Activated T-cell treated with anti-CD3 and anti-CD28 coated beads, Interleukin-2, amount 50 U/mL, for 4 hours (primary cell): Measurements from ENCODE around the gene ZBTB46. TPM values are rescaled to one million over a fixed set of nuclear protein-coding genes. Genes with fewer than 3 reads are reported as not detected.
"Not testable (repeated sequence)": the region's sequence is repeated elsewhere in the genome, so short reads cannot be mapped to it uniquely, and the experiment has no call there.

Source experiments
- ATAC-seq, 2 donors: fragments of 200-7000 bp; cut with Tn5 transposase; one replicate each; pipeline ENCODE4 v1.10.0; 2021
- DNase-seq: peaks from one replicate; pipeline ENCODE4 v3.0.0-alpha.2; 2020
- H3K27me3 Mint-ChIP-seq: one replicate; pipeline ENCODE4 v1.8.0; 2021; ENCODE audit warnings: low read depth, mixed read lengths
- H3K36me3 Mint-ChIP-seq: one replicate; pipeline ENCODE4 v1.8.0; 2022; ENCODE audit warnings: mixed read lengths; ENCODE audit not compliant: insufficient read depth
- H3K4me1 Mint-ChIP-seq: one replicate; pipeline ENCODE4 v1.8.0; 2021; ENCODE audit warnings: low read depth, mixed read lengths
- H3K4me3 Mint-ChIP-seq: one replicate; pipeline ENCODE4 v1.8.0; 2021; ENCODE audit warnings: mild to moderate bottlenecking, moderate library complexity, mixed read lengths
- H3K9me3 Mint-ChIP-seq: one replicate; pipeline ENCODE4 v1.8.0; 2021; ENCODE audit warnings: mixed read lengths
- total RNA-seq, 3 donors: library from RNA; stranded (reverse); gene quantifications; one replicate each; pipeline ENCODE4 v1.2.1, GENCODE V29; 2021

The ZBTB46 gene
- total RNA-seq, 3 donors from 2014 or later: 0.89 to 3.8 (median 2.2) TPM

DNA sequence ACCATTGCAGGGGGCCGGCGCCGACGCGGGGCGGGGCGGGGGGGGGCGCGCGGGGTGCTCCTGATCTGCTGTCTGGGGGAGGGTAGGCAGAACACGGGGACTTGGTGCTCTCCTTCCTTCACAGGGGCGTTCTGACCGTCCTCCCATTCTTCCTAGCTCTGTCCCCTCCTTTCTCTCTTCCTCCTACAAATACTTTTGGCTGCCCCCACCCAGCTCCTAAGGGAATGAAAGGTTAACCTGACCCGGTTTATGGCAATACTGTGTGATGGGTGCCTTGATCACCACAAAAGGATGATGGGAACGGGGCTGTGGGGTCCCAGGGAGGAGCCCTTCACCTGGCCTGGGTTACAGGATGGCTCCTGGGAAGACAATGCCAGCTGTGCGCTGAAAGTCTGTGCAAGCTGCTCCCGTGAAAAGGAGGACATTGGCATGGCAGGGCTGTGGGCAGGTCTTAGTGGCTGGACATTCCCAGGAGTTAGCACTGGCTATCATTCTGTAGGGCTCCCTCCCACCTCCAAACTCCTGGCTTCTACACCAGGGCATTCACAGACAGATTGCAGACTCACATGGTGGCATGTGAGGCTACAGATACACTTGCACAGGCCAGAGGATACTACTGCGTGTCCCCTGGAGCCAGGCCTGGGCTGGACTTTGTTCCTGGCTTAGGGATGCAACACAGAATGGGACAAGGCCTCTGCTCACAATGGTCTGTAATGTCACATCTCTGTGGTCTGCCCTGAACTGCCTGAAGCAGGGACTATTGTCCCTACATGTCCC is 32.1 kb upstream of the ZBTB46 start:
- Mint-ChIP-seq H3K4me3 (peak overlapping the region; percentile 88), H3K9me3 (no peaks in the 10 kb centered on the region), H3K27me3 (no peaks in the 10 kb centered on the region), H3K36me3 (peaks cover 16% of the 10 kb centered on the region), H3K4me1 (peaks cover 31% of the 10 kb centered on the region)
- DNase-seq (no peak), ATAC-seq (no peak)

DNA sequence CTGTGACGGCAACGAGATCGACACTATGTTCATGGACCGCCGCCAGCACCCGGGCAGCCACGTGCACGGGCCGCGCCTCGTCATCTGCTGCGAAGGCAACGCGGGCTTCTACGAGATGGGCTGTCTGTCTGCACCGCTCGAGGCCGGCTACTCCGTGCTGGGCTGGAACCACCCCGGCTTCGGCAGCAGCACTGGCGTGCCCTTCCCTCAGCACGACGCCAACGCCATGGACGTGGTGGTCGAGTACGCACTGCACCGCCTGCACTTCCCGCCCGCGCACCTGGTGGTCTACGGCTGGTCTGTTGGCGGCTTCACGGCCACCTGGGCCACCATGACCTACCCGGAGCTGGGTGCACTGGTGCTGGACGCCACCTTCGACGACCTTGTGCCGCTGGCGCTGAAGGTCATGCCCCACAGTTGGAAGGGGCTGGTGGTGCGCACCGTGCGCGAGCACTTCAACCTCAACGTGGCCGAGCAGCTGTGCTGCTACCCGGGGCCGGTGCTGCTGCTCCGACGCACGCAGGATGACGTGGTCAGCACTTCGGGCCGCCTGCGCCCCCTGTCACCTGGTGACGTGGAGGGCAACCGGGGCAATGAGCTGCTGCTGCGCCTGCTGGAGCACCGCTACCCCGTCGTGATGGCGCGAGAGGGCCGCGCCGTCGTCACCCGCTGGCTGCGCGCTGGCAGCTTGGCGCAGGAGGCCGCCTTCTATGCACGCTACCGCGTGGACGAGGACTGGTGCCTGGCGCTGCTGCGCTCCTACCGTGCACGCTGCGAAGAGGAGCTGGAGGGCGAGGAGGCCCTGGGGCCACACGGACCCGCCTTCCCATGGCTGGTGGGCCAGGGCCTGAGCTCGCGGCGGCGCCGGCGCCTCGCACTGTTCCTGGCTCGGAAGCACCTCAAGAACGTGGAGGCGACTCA is 31.2 kb upstream of the ZBTB46 start:
- DNase-seq (no peak), ATAC-seq (no peak)
- H3K4me3 Mint-ChIP-seq: no peak overlapping the region
- no peaks in the 10 kb centered on the region for H3K9me3 Mint-ChIP-seq
- H3K4me1 Mint-ChIP-seq: peaks cover 39% of the 10 kb centered on the region
- H3K36me3 Mint-ChIP-seq: peaks cover 12% of the 10 kb centered on the region
- no peaks in the 10 kb centered on the region for H3K27me3 Mint-ChIP-seq

DNA sequence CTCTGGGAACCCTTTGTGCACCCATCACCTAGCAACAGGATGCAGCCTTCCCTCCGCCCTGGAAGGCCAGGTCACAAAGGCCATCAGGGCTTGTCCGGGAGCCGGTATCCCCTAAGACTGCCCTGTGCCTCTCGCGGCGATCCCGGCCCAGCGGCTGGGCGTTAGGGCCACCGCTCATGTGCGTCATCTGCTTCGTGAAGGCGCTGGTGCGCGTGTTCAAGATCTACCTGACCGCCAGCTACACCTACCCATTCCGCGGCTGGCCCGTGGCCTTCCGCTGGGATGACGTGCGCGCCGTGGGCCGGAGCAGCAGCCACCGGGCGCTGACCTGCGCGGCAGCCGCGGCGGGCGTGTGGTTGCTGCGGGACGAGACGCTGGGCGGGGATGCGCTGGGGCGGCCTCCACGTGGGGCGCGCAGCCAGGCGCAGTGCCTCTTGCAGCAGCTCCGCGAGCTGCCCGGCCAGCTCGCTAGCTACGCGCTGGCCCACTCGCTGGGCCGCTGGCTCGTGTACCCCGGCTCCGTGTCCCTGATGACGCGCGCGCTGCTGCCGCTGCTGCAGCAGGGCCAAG is 30.4 kb upstream of the ZBTB46 start, which contains the start of gene ABHD16B:
TSS of gene ABHD16B (plus strand) at position 134 of the 570 bp plus-strand sequence. CDS start at position 177, 43 bp downstream.
- Mint-ChIP-seq H3K4me1 (peaks cover 42% of the 10 kb centered on the region), H3K36me3 (peaks cover 12% of the 10 kb centered on the region), H3K4me3 (no peak within 1 kb of the TSS), H3K27me3 (no peaks in the 10 kb centered on the region), H3K9me3 (no peaks in the 10 kb centered on the region)
- DNase-seq (no peak), ATAC-seq (no peak)

DNA sequence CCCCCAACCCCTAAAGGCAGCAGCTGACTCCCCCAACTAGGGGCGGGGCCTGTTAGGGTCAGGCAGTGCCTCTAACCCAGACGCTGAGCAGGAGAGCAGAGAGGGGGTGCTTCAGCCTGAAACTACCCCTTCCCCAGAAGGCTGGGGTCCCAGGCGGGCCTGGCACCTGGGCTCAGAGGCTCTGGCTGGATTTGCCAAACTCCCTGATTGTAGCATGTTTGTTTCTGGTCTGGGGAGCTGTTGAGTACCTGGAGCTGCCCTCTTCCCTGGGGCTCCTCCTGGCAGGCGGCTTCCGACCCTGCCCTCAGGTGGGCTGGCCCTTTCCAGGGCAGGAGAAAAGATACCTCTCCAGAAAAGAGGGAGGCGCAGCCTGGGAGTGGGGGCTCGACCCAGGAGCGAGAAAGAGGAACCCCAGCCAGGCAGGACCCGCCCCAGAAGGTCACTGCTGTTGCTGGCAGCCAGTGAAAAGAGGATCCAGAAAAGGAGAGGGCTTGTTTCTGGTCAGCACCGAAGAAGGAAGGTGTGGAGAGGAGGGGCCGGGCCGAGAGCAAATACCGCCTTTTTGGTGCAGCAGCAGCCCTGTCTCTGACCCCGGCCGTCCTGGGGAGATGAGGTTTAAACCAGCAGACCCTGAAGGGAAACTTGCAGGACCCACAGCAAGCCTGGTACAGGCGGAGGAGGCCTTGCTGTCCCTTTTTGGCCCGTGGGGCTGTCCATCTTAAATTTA is 29.4 kb upstream of the ZBTB46 start:
- Mint-ChIP-seq H3K36me3 (peaks cover 10% of the 10 kb centered on the region), H3K27me3 (no peaks in the 10 kb centered on the region), H3K4me1 (peaks cover 35% of the 10 kb centered on the region), H3K4me3 (no peak overlapping the region), H3K9me3 (no peaks in the 10 kb centered on the region)
- DNase-seq (no peak), ATAC-seq (no peak)

DNA sequence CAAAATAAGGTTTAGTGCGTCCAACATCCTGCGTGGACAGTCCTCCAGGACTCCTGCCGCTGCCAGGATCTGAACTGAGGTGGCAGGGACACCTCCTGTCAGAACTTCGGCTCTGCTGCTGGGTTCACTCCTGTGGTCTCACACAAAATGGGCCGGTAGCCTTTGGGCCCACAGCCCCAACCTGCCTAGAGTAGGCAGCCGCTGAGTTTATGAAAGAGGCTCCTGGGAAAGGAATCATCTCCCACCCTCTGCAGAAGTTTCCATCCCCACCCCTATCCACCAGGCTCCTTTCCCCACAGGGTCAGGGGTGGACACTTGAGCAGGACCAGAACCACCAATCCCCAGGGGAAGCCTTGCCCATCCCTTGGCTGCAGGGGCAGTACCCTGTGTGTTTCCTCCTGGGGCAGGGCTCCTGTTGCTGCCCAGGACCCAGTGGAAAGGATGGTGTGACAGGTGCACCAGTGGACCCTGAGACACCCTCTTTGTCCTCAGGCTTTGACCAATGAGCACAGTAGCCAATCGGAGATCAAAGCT is 28.2 kb upstream of the ZBTB46 start:
- ATAC-seq (no peak), DNase-seq (no peak)
- Mint-ChIP-seq H3K27me3 (no peaks in the 10 kb centered on the region), H3K9me3 (no peaks in the 10 kb centered on the region), H3K4me3 (peak overlapping the region; percentile 51), H3K36me3 (peaks cover 10% of the 10 kb centered on the region), H3K4me1 (peaks cover 35% of the 10 kb centered on the region)

DNA sequence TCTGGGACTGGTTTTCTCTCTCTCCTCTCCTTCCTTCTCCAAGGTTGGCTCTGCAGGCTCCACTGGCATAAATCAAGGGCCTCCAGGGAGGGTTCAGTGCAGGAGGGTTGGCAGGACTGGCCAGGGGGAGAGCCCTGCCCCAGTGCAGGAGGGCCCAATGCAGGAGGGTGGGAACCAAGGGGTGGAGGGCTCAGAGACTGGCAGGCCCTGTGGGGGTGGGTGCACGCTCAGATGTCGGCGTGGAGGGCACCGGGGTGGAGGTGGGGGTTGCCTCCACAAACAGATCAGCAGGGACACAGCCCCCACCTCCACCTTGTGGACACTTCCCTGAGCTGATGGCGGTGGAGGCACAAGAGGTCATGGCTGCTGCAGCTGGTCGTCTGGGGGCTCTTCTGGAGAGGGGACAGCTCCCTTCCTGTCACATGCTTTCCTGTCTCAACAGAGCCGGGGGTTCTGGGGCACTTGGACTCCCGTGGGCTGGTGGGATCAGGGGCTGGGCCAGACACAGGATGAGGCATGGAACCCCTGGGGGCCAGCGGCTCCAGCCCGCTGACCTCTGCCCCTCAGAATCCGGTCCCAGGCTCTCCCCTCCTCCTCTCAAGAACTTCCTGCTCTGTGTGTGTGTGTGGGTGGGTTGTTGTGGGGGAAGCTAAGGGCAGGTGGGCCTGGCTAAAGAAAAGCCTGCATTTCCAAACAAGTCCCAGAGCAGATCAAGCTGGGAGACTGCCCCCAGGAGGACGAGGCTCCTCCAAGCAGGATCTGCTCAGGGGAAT is 27.5 kb upstream of the ZBTB46 start:
- ATAC-seq (peak; percentile 27 to 35), DNase-seq (no peak)
- Mint-ChIP-seq H3K4me3 (peak overlapping the region; percentile 51), H3K9me3 (no peaks in the 10 kb centered on the region), H3K27me3 (no peaks in the 10 kb centered on the region), H3K4me1 (peaks cover 29% of the 10 kb centered on the region), H3K36me3 (peaks cover 10% of the 10 kb centered on the region)

DNA sequence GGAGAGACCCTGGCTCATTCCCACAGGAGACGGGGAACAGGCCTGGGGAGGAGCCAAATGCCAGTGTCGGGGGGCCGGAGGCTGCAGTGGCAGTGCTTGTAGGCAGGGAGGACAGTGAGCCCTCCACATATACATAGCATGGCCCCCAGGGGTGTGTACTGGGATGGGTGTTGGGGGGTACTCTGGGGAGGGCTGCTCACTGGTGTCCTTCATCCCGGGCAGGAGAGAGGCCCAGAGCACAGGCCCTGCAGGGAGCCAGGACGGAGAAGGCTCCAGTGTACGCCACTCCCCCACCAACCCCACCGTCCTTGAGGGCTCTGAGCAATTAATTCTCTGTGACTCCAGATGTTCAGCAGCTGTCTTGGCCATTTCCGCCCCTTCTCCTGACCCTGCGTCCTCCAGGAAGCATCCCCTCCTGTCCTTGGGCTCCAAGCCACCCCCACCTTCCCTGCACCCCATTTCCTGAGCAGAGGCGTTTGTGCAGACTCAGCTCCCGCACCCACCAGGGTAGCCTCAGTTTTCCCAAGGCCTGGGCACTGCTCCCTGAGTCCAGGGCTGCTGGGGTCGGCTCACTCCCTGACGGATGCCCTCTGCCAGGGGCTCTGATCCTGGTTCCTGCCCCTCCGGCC is 26.8 kb upstream of the ZBTB46 start:
- H3K36me3 Mint-ChIP-seq: peaks cover 6% of the 10 kb centered on the region
- peaks cover 3% of the 10 kb centered on the region for H3K27me3 Mint-ChIP-seq
- no peak for DNase-seq
- no peak overlapping the region for H3K4me3 Mint-ChIP-seq
- ATAC-seq: no peak
- no peaks in the 10 kb centered on the region for H3K9me3 Mint-ChIP-seq
- H3K4me1 Mint-ChIP-seq: peaks cover 23% of the 10 kb centered on the region

DNA sequence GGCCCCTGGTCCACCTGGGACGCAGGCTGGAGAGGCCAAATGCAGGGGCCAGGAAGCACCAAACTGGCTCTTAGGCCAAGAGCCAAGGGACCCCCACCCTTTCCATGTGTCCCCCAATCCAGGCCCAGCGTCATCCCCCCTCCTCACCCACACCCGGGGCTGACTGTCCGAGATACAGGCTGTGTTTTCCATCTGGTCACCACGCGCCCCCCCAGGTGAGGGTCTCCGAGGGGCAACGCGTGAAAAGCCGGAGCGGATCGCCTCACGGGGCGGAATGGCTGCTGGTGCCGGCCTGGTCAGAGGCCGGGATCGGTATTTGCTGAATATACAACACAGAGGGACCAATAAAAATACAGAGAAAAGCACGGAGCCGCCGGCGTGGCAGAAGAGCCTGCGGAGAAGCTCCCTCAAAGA is 25.0 kb upstream of the ZBTB46 start:
- no peaks in the 10 kb centered on the region for H3K9me3 Mint-ChIP-seq
- H3K36me3 Mint-ChIP-seq: peaks cover 6% of the 10 kb centered on the region

DNA sequence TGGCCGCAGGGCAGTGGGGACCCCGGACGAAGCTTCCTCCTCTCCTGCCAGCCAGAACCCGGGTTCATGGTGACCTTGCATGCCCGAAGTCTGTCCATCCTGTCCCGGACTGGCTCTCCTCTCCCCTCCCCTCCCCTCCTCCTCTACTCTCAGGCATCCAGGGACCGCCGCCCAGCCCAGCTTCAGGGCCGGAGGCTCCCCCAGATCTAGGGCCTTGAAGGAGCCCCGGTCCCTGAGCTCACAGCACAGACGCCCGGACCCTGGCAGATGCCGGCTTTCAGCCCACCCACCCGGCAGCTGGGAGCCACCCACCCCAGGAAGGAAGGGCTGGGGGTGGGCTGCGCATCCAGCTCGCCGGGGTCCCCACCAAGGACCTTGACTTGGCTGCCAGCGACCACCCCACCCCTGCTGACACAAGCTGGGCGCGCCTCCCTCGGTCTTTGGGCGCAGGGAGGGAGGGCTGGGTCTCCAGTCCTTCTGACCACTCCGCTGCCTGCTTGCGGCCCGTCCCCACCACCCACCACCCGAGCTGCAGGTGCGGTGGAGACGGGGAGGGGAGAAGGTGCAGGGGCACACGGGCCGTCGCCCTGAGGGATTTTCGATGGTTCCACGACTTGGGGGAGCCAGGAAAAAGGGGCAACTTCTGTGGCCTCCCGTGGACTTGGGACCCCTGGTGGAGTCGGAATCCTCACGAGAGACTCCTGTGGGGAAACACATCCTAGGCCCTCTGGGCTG is 24.5 kb upstream of the ZBTB46 start:
- Mint-ChIP-seq H3K27me3 (peaks cover 15% of the 10 kb centered on the region), H3K9me3 (no peaks in the 10 kb centered on the region), H3K4me3 (no peak overlapping the region), H3K4me1 (peaks cover 31% of the 10 kb centered on the region), H3K36me3 (no peaks in the 10 kb centered on the region)
- DNase-seq (no peak), ATAC-seq (no peak)

More for the DNA sequence above, 25.0 kb upstream of the ZBTB46 start:
- ATAC-seq (no peak), DNase-seq (no peak)
- Mint-ChIP-seq H3K4me1 (peaks cover 25% of the 10 kb centered on the region), H3K27me3 (peaks cover 10% of the 10 kb centered on the region), H3K4me3 (no peak overlapping the region)

DNA sequence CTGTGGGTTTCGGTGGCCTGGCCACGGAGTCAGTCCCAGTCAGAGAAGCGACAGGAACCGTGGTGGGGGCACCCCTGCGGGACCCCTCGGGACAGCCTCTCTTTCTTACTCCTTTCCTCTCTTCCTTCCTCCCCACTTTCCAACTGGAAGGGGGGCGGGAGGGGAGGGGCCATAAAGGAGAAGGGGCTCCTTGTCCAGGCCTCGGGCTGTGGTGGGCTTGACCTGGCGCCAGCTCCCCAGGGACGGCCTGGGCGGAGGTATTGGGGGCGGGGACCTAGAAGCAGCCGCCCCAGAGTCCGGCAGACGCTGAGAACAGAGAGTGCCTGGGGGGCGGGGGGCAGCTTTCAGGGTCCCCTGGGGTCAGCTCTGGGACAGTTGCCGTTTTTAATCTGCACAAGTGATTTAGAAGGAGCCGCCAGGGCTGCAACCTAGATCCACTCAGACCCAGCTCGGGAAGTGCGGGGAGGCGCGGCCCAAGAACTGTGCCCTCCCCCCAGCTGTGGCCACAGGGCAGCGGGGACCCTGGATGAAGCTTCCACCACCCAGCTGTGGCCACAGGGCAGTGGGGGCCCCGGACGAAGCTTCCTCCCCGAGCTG is 23.8 kb upstream of the ZBTB46 start:
- Mint-ChIP-seq H3K4me1 (peaks cover 32% of the 10 kb centered on the region), H3K9me3 (no peaks in the 10 kb centered on the region), H3K4me3 (no peak overlapping the region), H3K27me3 (peaks cover 17% of the 10 kb centered on the region), H3K36me3 (no peaks in the 10 kb centered on the region)
- DNase-seq (no peak), ATAC-seq (no peak)

DNA sequence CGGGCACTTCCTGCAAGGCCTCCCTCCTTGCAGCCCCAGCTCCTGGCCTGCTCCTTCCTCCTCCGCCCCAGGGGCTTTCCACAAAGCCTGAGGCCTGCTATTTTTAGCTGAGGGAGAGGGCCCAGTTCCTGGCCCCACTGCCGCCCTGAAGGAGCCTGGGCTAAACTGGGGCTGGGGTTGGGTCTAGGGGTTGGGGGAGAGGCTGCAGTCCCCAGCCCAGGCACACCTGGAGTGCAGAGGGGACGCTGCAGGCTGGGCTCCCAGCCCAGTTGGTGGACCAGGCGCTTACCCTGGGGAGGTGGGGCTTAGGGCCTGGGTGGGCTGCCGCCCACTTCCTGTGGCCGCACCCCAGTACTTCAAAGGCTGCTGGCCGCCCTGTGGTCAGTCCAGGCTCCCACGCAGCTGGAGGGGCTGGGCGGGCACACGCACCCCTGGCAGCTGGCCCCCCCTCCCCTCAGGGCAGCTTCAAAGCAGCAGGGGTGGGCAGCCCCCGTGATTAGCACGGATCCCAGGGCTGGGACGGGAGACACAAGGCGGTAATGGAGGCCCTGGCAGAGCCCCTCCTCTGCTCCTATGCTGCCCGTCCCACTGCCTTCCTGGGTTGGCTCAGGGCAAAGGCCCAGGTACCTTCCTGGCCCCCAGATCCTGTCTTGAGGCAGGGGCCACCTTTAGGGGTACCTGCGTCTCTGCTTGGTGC is 23.2 kb upstream of the ZBTB46 start:
- Mint-ChIP-seq H3K36me3 (no peaks in the 10 kb centered on the region), H3K4me3 (no peak overlapping the region), H3K4me1 (peaks cover 32% of the 10 kb centered on the region), H3K9me3 (no peaks in the 10 kb centered on the region), H3K27me3 (peaks cover 18% of the 10 kb centered on the region)
- no peak for ATAC-seq
- DNase-seq: no peak

DNA sequence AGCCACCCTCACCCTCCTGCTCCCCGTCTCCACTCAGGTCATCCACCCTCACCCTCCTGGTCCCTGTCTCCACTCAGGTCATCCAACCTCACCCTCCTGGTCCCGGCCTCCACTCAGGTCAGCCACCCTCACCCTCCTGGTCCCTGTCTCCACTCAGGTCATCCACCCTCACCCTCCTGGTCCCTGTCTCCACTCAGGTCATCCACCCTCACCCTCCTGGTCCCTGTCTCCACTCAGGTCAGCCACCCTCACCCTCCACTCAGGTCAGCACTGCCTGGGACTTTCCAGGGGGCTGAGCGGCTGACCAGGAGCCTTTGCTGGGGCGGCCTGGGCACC is 22.6 kb upstream of the ZBTB46 start:
- not testable (repeated sequence) for H3K9me3 Mint-ChIP-seq, ATAC-seq, H3K36me3 Mint-ChIP-seq, H3K4me3 Mint-ChIP-seq, DNase-seq
- H3K27me3 Mint-ChIP-seq: peaks cover 20% of the 10 kb centered on the region
- H3K4me1 Mint-ChIP-seq: peaks cover 28% of the 10 kb centered on the region
